Esophagus muscularis mucosa (tissue), 4 donors: Measurements from ENCODE around the gene PRKCE. TPM values are rescaled to one million over a fixed set of nuclear protein-coding genes. Genes with fewer than 3 reads are reported as not detected.

Source experiments
- DNase-seq: peaks from one replicate; pipeline ENCODE4 v3.0.0-alpha.2; 2017; ENCODE audit errors: extremely low spot score
- H3K27ac ChIP-seq, 4 donors: fragments of 200-600 bp; sonication (generic); replicated peaks in 1 of 4; 1 replicate in 3 of 4; 2 replicates in 1 of 4; pipeline ENCODE4 v1.5.1; 2016 to 2019; ENCODE audit warnings: mild to moderate bottlenecking in 1 of 4
- H3K27me3 ChIP-seq, 4 donors: fragments of 200-600 bp; sonication (generic); one replicate each; pipeline versions ENCODE4 v1.5.1 to v1.6.0; 2016 to 2019
- H3K36me3 ChIP-seq, 4 donors: fragments of 200-600 bp; sonication (generic); one replicate each; pipeline ENCODE4 v1.5.1; 2016 to 2019
- H3K4me1 ChIP-seq, 4 donors: fragments of 200-600 bp; sonication (generic); one replicate each; pipeline ENCODE4 v1.5.1; 2016 to 2019
- H3K4me3 ChIP-seq, 4 donors: fragments of 200-600 bp; sonication (generic); 1 replicate in 2 of 4; 2 replicates in 2 of 4; pipeline ENCODE4 v1.5.1; 2016 to 2019; ENCODE audit warnings: mild to moderate bottlenecking in 4 of 4, moderate library complexity in 1 of 4
- H3K9me3 ChIP-seq, 4 donors: fragments of 200-600 bp; sonication (generic); 1 replicate in 3 of 4; 2 replicates in 1 of 4; pipeline ENCODE4 v1.5.1; 2016 to 2019
- EP300 ChIP-seq: sonication (generic); formaldehyde crosslinking; IDR thresholded peaks from one replicate; pipeline ENCODE4 v1.6.1; 2017; ENCODE audit warnings: antibody characterized with exemption
- POLR2A ChIP-seq: fragments of 450-650 bp; IDR thresholded peaks from one replicate; pipeline ENCODE4 v1.6.1; 2017; ENCODE audit warnings: antibody characterized with exemption, moderate library complexity, mild to moderate bottlenecking, low read depth
- POLR2AphosphoS5 ChIP-seq, 2 donors: sonication (generic); formaldehyde crosslinking; IDR thresholded peaks; one replicate each; pipeline ENCODE4 v1.6.1; 2017; ENCODE audit warnings: antibody characterized with exemption in 2 of 2
- WGBS: methylation state at CpG from one replicate; pipeline ENCODE4 v1.1.5; 2018; 5-methylcytosine and 5-hydroxymethylcytosine counted together
- intact Hi-C: fragments of 100-400 bp; cut with DNase I; formaldehyde crosslinking; loops from one replicate; pipeline ENCODE4 v1.15.1; 2023
- total RNA-seq, 4 donors: library from RNA; depleted of rRNA; stranded (reverse); fragments of >200 nt; gene quantifications; one replicate each; pipeline versions ENCODE4 v1.1.0 to v1.2.1, GENCODE V29; 2016
- TF ChIP-seq, protein P1 (sequence below), 3 experiments: fragments of 200-600 bp in 2 of 3; fragments of 450-650 bp in 1 of 3; sonication (generic) in 2 of 3; IDR thresholded peaks; one replicate each; pipeline ENCODE4 v1.5.1; 2017 to 2019; ENCODE audit warnings: antibody characterized with exemption in 3 of 3, mild to moderate bottlenecking in 2 of 3, moderate library complexity in 1 of 3

Gene PRKCE
- total RNA-seq, 4 donors from 2014 or later = 11.6 to 21.1 (median 13.0) TPM

DNA sequence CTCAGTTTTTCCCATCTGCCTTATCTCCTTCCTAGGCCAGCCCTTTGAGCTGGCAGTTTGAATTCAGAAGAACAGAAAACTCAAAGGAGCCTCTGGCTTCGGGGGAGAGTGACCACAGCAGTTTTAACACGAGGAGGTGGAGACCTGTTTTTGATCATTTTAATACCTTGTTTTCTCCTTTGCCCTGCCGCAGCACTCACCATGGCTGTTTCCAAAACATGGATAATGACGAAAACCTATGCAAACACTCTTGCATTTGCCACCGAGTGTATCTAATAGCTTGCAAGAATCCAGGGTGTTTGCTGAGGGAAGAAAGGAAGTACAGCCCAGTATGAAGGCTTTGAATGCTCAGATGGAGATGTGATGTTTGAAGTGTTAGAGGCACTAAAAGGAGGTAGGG lies 167.1 kb downstream of the PRKCE start:
- H3K9me3 ChIP-seq = no peaks in the 10 kb centered on the region
- H3K27ac ChIP-seq = peak overlapping the region in 1 of 4 donors; percentile 40
- H3K4me1 ChIP-seq = peaks cover 75 to 100% (median 97%) of the 10 kb centered on the region in 4 donors
- H3K27me3 ChIP-seq = no peaks in the 10 kb centered on the region
- H3K36me3 ChIP-seq = no peaks in the 10 kb centered on the region
- intact Hi-C loops = no loop called here
- no peak for TF ChIP-seq EP300
- no peak for TF ChIP-seq POLR2A
- TF ChIP-seq, protein P1, sequence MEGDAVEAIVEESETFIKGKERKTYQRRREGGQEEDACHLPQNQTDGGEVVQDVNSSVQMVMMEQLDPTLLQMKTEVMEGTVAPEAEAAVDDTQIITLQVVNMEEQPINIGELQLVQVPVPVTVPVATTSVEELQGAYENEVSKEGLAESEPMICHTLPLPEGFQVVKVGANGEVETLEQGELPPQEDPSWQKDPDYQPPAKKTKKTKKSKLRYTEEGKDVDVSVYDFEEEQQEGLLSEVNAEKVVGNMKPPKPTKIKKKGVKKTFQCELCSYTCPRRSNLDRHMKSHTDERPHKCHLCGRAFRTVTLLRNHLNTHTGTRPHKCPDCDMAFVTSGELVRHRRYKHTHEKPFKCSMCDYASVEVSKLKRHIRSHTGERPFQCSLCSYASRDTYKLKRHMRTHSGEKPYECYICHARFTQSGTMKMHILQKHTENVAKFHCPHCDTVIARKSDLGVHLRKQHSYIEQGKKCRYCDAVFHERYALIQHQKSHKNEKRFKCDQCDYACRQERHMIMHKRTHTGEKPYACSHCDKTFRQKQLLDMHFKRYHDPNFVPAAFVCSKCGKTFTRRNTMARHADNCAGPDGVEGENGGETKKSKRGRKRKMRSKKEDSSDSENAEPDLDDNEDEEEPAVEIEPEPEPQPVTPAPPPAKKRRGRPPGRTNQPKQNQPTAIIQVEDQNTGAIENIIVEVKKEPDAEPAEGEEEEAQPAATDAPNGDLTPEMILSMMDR (IDR thresholded peaks at IDR 0.05) = no peak
- no peak for TF ChIP-seq POLR2AphosphoS5 (IDR thresholded peaks at IDR 0.05)
- whole genome bisulfite sequencing = 49% methylated on average over 5 of the region's 5 CpGs
- no peak overlapping the region for H3K4me3 ChIP-seq
- no peak for DNase-seq

DNA sequence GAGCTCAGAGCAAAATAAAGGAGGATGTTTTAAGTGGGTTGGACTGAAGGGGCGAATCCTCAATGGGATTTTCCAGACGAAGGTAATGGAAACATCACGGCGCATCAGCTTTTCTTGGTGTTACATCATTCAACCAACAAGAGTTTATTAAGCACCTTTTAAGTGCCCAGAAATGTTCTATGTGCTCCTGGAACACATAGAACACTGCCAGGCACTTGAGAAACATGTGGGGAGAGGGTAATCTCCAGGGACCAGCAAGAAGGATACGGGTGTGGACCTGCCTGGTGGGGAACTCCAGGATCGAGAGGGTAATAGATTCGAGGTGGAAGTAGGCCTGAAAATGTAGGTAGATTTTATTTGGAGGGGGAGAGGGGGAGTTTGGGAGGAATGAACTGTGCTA lies 168.6 kb downstream of the PRKCE start:
- Histone ChIP-seq H3K27me3 (no peaks in the 10 kb centered on the region), H3K4me3 (no peak overlapping the region), H3K4me1 (peaks cover 73 to 100% (median 97%) of the 10 kb centered on the region in 4 donors), H3K9me3 (no peaks in the 10 kb centered on the region), H3K36me3 (no peaks in the 10 kb centered on the region), H3K27ac (peak overlapping the region in 1 of 4 donors; percentile 21)
- intact Hi-C loops = no loop called here
- no peak for DNase-seq
- TF ChIP-seq POLR2AphosphoS5 (IDR thresholded peaks at IDR 0.05) (no peak), EP300 (no peak), POLR2A (no peak)
- TF ChIP-seq, protein P1 (IDR thresholded peaks at IDR 0.05) = no peak
- WGBS = 87% methylated on average over 7 of the region's 7 CpGs

DNA sequence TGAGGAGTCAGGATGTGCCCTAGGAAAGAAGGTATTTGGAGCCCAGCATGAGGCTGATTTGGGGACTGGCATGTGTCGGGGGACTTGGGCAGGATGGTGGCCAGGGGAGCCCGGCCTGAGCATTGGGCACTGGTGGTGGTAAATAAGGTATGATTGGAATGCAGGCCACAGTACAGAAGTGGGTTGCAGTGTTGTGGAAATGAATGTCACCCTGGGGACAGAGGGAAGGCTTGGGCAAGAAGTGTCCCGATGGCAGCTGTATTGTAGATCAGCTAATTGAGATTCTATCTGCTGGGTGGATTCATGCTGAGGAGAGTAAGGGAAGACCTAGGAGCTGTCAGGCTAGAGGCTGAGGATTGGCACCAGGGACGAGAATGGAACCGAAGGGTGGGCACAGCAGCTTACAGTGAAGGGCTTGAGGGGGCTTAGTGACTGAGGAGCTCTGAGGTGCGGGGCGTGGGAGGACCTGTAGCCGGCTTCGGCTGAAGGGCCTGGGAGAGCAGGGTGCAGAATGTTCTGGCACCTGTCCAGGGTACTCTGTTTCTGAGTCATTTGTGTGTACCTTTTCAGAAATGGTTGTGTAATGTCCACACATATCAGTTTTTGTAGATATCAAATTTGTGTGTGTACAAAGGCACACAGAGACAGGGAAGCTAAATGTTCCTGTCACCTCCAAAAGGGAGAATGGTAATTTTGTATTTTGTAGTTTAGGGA lies 170.2 kb downstream of the PRKCE start:
- WGBS = 72% methylated on average over 9 of the region's 9 CpGs
- TF ChIP-seq EP300 (no peak), POLR2AphosphoS5 (IDR thresholded peaks at IDR 0.05) (peak; percentile 57 to 73), POLR2A (no peak)
- H3K9me3 ChIP-seq = no peaks in the 10 kb centered on the region
- H3K27me3 ChIP-seq = no peaks in the 10 kb centered on the region
- H3K4me1 ChIP-seq = peaks cover 63 to 97% (median 86%) of the 10 kb centered on the region in 4 donors
- no peaks in the 10 kb centered on the region for H3K36me3 ChIP-seq
- no peak for DNase-seq
- H3K4me3 ChIP-seq = no peak overlapping the region
- peak overlapping the region; percentile 66 to 79 (median 76) for H3K27ac ChIP-seq
- intact Hi-C loops = no loop called here

DNA sequence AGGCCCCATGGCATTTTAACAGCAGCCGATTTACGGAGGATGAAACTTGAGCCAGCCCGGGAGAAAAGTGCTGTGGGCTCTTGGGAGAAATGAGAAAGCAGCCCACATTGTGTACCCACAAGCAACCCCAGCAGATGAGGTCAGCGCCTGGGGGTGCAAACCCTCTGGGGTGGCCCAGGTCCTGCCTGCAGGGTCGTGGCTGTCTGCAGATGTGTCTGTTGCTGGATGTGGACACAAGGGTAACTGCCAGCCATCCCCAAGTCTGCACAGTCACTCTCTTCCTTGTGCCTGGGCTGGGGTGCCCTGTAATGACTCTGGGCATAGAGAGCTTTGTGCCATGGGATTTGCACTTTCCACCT lies 170.8 kb downstream of the PRKCE start:
- Histone ChIP-seq H3K36me3 (no peaks in the 10 kb centered on the region), H3K27ac (peak overlapping the region; percentile 66 to 79 (median 76)), H3K4me1 (peaks cover 68 to 97% (median 86%) of the 10 kb centered on the region in 4 donors), H3K27me3 (no peaks in the 10 kb centered on the region), H3K9me3 (no peaks in the 10 kb centered on the region), H3K4me3 (no peak overlapping the region)
- no peak for DNase-seq
- 71% methylated on average over 4 of the region's 5 CpGs for WGBS
- TF ChIP-seq POLR2A (no peak), EP300 (no peak)
- intact Hi-C loops = no loop called here

DNA sequence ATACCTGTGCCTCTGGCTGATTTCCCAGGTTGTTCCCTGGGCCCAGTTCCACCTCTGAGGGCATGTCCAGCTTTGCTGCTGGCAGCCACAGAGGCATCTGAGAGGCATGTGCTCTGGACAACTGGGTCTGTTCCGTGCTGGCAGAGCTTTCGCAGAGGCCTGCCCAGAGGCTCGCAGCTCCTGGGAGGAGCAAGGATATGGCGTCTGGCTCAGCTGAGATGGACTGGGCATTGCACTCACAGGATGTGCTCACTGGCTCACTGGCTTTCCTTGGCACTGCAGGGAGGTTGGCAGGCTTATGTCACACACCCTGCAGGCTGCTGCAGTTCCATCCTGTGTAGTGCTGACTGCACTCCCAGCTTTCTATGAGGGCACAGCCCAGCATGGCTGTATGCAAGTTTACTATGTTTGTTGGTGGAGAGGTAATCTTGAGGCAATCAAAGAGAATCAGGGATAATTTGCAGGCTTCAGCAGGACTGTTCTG lies 172.3 kb downstream of the PRKCE start:
- TF ChIP-seq EP300 = no peak
- TF ChIP-seq POLR2A = no peak
- TF ChIP-seq POLR2AphosphoS5 (IDR thresholded peaks at IDR 0.05) = peak; percentile 81 to 92
- TF ChIP-seq, protein P1 (IDR thresholded peaks at IDR 0.05) = no peak
- intact Hi-C loops = no loop called here
- H3K9me3 ChIP-seq = no peaks in the 10 kb centered on the region
- H3K27ac ChIP-seq = peak overlapping the region; percentile 66 to 79 (median 76)
- no peaks in the 10 kb centered on the region for H3K27me3 ChIP-seq
- no peak overlapping the region for H3K4me3 ChIP-seq
- 43% methylated on average over 2 of the region's 4 CpGs for WGBS
- no peaks in the 10 kb centered on the region for H3K36me3 ChIP-seq
- DNase-seq = no peak
- H3K4me1 ChIP-seq = peaks cover 62 to 85% (median 74%) of the 10 kb centered on the region in 4 donors
